PC-9 (cell line): ENCODE results near the gene CYBA. TPM values are rescaled to one million over a fixed set of nuclear protein-coding genes. Genes with fewer than 3 reads are reported as not detected.

Experiments
- BruUV-seq: library from RNA; stranded (reverse); fragments of 400-500 nt; replicated peaks from 2 replicates; lab custom pipeline; 2021; lab: Mats Ljungman, UMichigan
- CTCF ChIA-PET: fragments of 300-600 bp; sonication (Branson Sonifier 250); formaldehyde crosslinking; loops from one replicate; lab custom pipeline; 2022; ENCODE audit warnings: antibody characterized with exemption; lab: Charles Lee
- POLR2A ChIA-PET: fragments of 300-600 bp; sonication (Branson Sonifier 250); formaldehyde crosslinking; loops from one replicate; lab custom pipeline; 2022; ENCODE audit warnings: antibody characterized with exemption; ENCODE audit not compliant: unreplicated experiment; lab: Charles Lee
- DNase-seq, 2 experiments: peaks; one replicate each; pipeline versions ENCODE4 v3.0.0 to v3.0.0-alpha.2; 2015 to 2022; ENCODE audit warnings: mixed read lengths in 1 of 2
- H2AFZ ChIP-seq: fragments of 200-600 bp; sonication (generic); 2 replicates; pipeline ENCODE4 v1.8.1; 2017; ENCODE audit warnings: antibody characterized with exemption
- H3F3A ChIP-seq: fragments of 200-600 bp; sonication (generic); 2 replicates; pipeline ENCODE4 v1.8.1; 2017; ENCODE audit warnings: antibody characterized with exemption, mild to moderate bottlenecking, low read depth; ENCODE audit not compliant: insufficient read depth
- H3K27ac ChIP-seq: fragments of 200-600 bp; sonication (generic); 2 replicates; pipeline ENCODE4 v1.6.1; 2016; ENCODE audit warnings: mixed run types
- H3K27me3 ChIP-seq: fragments of 200-600 bp; sonication (generic); 2 replicates; pipeline ENCODE4 v1.6.1; 2016; ENCODE audit warnings: low read depth, mixed run types; ENCODE audit not compliant: insufficient read depth
- H3K36me3 ChIP-seq: fragments of 200-600 bp; sonication (generic); 2 replicates; pipeline ENCODE4 v1.6.1; 2016; ENCODE audit warnings: low read depth, mixed run types
- H3K4me1 ChIP-seq: fragments of 200-600 bp; sonication (generic); replicated peaks from 2 replicates; pipeline ENCODE4 v1.6.1; 2016; ENCODE audit warnings: mixed run types; ENCODE audit not compliant: insufficient read depth
- H3K4me2 ChIP-seq: fragments of 200-600 bp; sonication (generic); 2 replicates; pipeline ENCODE4 v1.6.1; 2017; ENCODE audit warnings: mixed run types
- H3K4me3 ChIP-seq: fragments of 200-600 bp; sonication (generic); 2 replicates; pipeline ENCODE4 v1.6.1; 2016; ENCODE audit warnings: mixed run types
- H3K79me2 ChIP-seq: fragments of 200-600 bp; sonication (generic); 2 replicates; pipeline ENCODE4 v1.6.1; 2017; ENCODE audit warnings: low read depth, mixed run types
- H3K9me2 ChIP-seq: fragments of 200-600 bp; sonication (generic); 2 replicates; pipeline ENCODE4 v1.8.1; 2017; ENCODE audit warnings: mild to moderate bottlenecking; ENCODE audit not compliant: insufficient read depth
- H3K9me3 ChIP-seq: fragments of 200-600 bp; sonication (generic); 2 replicates; pipeline ENCODE4 v1.8.1; 2016; ENCODE audit warnings: low read depth; ENCODE audit not compliant: insufficient read depth
- H4K20me1 ChIP-seq: fragments of 200-600 bp; sonication (generic); 2 replicates; pipeline ENCODE4 v1.8.1; 2017; ENCODE audit not compliant: insufficient read depth
- EZH2 ChIP-seq: fragments of 200-600 bp; sonication (generic); IDR thresholded peaks from 2 replicates; pipeline ENCODE4 v1.8.0; 2017; ENCODE audit warnings: antibody characterized with exemption, low read depth
- intact Hi-C: fragments of 100-400 bp; cut with micrococcal nuclease; formaldehyde crosslinking; loops from one replicate; pipeline ENCODE4 v1.10.0; 2022; ENCODE audit not compliant: unreplicated experiment
- total RNA-seq: library from RNA; stranded (reverse); gene quantifications from 2 replicates; pipeline ENCODE4 v1.2.3, GENCODE V29; 2021
- TF ChIP-seq, protein P1 (sequence below): fragments of 200-600 bp; sonication (generic); conservative IDR thresholded peaks from 2 replicates; pipeline ENCODE4 v1.6.1; 2017; ENCODE audit warnings: mixed run types, antibody characterized with exemption, mild to moderate bottlenecking, moderate library complexity

CYBA gene
- total RNA-seq, 1 experiment from 2014 or later: 8.0 TPM

DNA sequence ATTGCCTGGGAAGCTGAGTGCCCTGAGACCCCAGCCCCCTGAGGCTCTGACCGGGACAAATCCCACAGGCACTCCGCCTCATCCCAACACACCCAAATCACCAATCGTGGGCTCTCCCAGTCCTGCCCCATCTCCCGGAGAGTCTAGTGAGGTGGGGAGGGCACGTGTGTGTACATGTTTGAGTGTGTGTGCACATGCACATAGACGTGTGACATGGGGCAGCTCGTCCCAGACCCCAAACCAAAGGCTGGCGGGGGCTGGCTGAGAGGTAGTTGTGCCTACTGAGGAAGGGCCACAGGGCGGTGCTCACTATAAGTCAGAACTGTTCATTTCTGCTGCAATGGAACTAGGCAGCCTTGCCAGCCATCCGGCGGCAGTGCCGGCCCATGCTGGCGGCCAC is 26.9 kb upstream of the CYBA start:
- H3K9me3 ChIP-seq: no peaks in the 10 kb centered on the region
- ChIA-PET POLR2A (no interaction called here), CTCF (no interaction called here)
- H3K36me3 ChIP-seq: no peaks in the 10 kb centered on the region
- H4K20me1 ChIP-seq: no peaks in the 10 kb centered on the region; the same call in 1 of the 2 replicates
- H3K9me2 ChIP-seq: no peaks in the 10 kb centered on the region
- peaks cover 8% of the 10 kb centered on the region; the same call in 1 of the 2 replicates for H3F3A ChIP-seq
- H3K79me2 ChIP-seq: no peaks in the 10 kb centered on the region
- TF ChIP-seq, protein P1, sequence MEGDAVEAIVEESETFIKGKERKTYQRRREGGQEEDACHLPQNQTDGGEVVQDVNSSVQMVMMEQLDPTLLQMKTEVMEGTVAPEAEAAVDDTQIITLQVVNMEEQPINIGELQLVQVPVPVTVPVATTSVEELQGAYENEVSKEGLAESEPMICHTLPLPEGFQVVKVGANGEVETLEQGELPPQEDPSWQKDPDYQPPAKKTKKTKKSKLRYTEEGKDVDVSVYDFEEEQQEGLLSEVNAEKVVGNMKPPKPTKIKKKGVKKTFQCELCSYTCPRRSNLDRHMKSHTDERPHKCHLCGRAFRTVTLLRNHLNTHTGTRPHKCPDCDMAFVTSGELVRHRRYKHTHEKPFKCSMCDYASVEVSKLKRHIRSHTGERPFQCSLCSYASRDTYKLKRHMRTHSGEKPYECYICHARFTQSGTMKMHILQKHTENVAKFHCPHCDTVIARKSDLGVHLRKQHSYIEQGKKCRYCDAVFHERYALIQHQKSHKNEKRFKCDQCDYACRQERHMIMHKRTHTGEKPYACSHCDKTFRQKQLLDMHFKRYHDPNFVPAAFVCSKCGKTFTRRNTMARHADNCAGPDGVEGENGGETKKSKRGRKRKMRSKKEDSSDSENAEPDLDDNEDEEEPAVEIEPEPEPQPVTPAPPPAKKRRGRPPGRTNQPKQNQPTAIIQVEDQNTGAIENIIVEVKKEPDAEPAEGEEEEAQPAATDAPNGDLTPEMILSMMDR: no peak
- no peak for TF ChIP-seq EZH2
- intact Hi-C loops: no loop called here
- H3K27ac ChIP-seq: no peak overlapping the region
- H3K4me3 ChIP-seq: no peak overlapping the region
- no TSS peak for BruUV-seq
- H3K27me3 ChIP-seq: no peaks in the 10 kb centered on the region
- H3K4me1 ChIP-seq: peaks cover 16% of the 10 kb centered on the region
- DNase-seq: no peak
- no peak overlapping the region for H3K4me2 ChIP-seq
- no peak overlapping the region for H2AFZ ChIP-seq

DNA sequence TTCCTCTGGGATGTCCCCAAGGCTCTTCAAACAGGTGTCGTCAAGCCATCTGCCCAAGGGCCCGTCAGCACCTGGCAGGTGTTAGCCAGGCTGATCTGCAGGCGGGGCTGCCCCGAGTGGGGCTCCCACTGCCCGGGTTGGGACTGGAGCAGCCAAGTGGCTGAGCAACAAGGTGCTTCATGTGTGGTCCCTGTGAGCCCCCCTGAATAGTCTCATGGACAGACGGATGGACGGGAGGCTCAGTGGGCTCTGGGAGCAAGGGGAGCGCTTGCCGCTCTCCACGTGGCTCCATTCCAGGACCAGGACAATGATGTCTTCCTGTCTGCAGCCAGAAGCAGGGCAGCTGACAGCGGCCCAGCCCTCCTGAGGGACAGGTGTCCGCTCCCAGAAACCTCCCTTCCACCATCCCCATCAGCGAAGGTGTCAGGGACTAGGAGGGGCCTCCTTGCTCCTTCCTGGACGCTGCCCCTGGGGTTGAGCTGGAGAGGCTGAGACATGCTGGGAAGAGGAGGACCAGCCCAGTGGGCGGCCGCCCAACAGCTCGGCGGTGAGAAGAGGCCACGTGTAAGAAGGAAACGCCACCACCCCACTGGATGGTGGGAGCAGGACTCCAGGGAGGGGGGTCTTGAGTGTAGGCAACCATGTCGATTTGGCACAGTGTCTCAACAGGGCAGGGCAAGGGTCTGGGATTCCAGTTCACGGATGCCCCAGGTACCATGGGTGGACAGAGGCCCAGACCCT is 25.8 kb upstream of the CYBA start:
- peaks cover 8% of the 10 kb centered on the region; the same call in 1 of the 2 replicates for H3F3A ChIP-seq
- H3K4me2 ChIP-seq: no peak overlapping the region
- H3K27me3 ChIP-seq: no peaks in the 10 kb centered on the region
- H3K9me3 ChIP-seq: no peaks in the 10 kb centered on the region
- H2AFZ ChIP-seq: no peak overlapping the region
- no peak overlapping the region for H3K27ac ChIP-seq
- no TSS peak for BruUV-seq
- no peaks in the 10 kb centered on the region; the same call in 1 of the 2 replicates for H4K20me1 ChIP-seq
- CTCF ChIA-PET: no interaction called here
- H3K9me2 ChIP-seq: no peaks in the 10 kb centered on the region
- H3K36me3 ChIP-seq: no peaks in the 10 kb centered on the region
- intact Hi-C loops: no loop called here
- POLR2A ChIA-PET: no interaction called here
- H3K79me2 ChIP-seq: no peaks in the 10 kb centered on the region
- H3K4me3 ChIP-seq: no peak overlapping the region
- no peak for DNase-seq
- peaks cover 16% of the 10 kb centered on the region for H3K4me1 ChIP-seq
- TF ChIP-seq, protein P1: no peak
- no peak for TF ChIP-seq EZH2

DNA sequence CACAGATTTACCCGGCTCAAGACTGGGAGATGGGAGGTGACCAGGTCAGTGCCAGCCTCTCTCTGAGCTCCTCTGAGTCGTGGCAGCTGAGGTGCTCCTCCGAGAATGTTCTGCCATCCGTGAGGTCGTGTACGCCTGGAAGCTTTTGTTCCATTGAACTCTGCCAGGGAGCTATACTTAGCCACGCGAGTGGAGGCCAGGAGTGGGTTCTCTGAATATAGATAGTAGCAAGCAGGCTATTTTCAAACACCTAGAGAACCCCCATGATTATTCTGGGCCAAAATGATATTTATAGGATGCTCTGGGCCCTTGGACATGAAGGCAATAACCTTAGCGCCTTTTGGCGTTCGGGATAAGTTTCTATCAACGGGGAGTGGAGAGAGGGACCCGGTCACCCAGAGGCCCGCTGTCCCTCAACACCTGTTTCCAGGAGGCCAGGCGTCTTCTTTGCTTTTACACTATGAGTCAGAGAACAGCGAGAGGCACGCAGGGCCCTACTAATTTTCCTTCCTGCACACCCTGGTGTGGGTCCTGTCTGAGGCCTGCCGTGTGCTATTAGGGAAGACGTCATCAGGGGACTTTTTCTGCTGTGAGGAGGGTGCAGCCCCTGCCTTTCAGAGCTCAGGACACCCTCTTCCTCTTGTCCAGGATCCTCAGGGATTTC is 23.0 kb upstream of the CYBA start:
- no peaks in the 10 kb centered on the region for H3K36me3 ChIP-seq
- no peak overlapping the region for H3K4me3 ChIP-seq
- no TSS peak for BruUV-seq
- H4K20me1 ChIP-seq: no peaks in the 10 kb centered on the region; the same call in 1 of the 2 replicates
- H3K27me3 ChIP-seq: no peaks in the 10 kb centered on the region
- peaks cover 4% of the 10 kb centered on the region; the same call in 1 of the 2 replicates for H3K4me1 ChIP-seq
- H3K4me2 ChIP-seq: no peak overlapping the region
- no peak overlapping the region for H2AFZ ChIP-seq
- no peak for DNase-seq
- intact Hi-C loops: no loop called here
- H3F3A ChIP-seq: 0 out of 2 replicates have a peak, but pooled peaks cover 2% of the 10 kb centered on the region
- no peaks in the 10 kb centered on the region for H3K79me2 ChIP-seq
- no peak for TF ChIP-seq EZH2
- TF ChIP-seq, protein P1: no peak
- ChIA-PET POLR2A (no interaction called here), CTCF (no interaction called here)
- no peaks in the 10 kb centered on the region for H3K9me3 ChIP-seq
- no peaks in the 10 kb centered on the region for H3K9me2 ChIP-seq
- H3K27ac ChIP-seq: no peak overlapping the region
